ENCODE results near the gene CFAP61. TPM values are rescaled to one million over a fixed set of nuclear protein-coding genes. Genes with fewer than 3 reads are reported as not detected.
"Not testable (repeated sequence)": the region's sequence is repeated elsewhere in the genome, so short reads cannot be mapped to it uniquely, and the experiment has no call there.

CFAP61 gene
- total RNA-seq, 1 donor from 2014 or later = not detected

DNA sequence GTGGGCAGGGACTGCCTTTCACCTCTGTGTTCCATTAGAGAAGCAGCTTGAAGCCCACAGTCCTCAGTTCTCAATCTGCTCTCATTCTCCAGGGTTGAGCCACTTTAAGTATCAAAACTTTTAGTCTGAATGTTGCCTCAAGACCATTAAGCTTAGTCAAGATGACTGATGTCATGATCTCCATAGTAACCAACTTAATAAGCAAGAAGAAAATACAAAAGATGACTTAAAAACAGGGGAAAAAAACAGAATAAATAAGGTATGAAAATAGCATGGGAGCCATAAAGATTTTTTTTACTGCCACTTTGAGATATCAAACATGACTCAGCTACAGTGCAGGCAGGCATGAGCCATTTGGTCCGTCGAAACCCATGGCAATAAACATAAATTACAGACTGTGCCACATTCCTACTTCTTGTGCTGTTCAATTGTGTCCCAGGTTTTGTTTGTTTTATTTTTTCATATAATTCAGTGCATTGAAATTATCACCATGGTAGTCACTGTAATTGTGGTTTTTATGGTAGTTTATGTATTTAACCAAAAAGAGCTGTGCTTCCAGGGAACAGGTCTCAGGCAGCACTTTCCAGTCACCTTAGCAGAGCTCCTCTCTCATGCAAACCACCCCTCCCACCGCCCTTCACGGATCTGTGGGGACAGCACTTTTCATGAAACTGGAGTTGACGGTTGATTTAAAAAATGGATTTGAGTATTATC lies 159.1 kb downstream of the CFAP61 start:
- ATAC-seq = no peak

DNA sequence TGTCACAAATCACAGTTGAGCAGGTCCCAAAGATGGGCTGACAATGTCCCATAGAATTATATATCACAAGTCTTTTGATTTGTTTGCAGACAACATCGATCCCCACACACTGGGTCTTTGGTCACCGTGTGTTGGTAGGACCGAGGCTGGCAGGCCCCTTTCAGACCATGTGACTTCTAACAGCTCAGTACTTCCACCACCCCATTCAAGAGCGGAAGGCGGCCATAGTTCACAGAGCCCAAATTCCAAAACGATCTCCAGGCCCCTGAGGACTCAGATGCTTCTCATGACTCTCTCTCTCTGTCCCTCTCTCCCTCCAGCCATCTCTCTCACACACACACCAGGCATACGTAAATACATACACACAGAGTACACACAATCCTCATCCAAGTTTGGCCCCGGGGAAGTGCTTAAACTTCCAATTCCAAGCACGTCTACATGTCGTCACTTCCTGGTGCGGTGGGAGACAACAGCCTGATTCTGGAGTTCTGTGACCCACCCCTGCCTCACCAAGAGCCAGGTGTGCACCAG lies 159.7 kb downstream of the CFAP61 start:
- no peak for ATAC-seq

DNA sequence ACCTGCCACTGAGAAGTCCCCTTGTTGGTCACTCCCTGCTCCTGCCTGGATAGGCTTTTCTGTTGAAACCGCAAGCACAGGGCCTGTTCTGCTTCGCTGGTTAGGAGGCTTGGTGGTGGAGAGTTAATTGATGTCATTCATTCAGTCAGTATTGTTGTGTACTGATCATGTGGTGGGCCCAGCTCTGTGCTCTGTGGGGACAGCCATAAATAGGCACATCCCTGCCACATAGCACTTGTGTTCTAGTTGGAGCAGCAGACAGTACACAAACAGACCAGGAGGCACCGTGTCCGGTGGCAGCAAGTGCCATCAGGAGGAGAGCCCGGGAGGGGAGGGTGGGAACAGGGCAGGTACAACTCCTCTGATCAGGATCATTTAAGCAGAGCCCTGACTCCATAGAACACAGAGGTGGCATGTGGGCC lies 160.4 kb downstream of the CFAP61 start:
- ATAC-seq = no peak

DNA sequence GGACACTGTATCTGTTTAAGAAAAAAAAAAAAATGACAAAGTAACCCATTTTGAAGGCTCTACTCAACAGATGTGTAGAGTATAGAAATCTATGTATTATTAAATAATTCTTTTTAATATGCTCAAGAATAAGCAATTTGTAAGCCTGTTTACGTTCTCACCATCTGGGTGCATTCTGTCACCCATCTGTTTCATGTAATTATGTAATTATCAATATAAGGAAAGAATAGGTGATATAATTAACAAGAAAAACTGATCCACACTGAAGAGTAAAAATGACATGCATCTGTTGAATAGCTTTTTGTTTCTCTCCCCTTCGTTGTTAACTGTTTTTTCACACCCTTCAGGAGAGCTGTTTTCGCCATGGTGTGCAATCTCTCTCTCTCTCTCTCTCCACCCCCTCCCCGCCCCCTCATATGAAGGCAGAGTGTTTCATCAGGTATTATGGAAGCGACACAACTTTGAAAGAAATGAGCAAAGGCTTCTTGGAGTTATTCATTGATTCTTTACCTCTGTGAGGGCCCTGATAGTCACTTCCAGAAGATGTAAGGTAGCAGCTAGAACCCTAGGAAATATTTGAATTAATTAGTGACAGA lies 161.3 kb downstream of the CFAP61 start:
- no peak for ATAC-seq

DNA sequence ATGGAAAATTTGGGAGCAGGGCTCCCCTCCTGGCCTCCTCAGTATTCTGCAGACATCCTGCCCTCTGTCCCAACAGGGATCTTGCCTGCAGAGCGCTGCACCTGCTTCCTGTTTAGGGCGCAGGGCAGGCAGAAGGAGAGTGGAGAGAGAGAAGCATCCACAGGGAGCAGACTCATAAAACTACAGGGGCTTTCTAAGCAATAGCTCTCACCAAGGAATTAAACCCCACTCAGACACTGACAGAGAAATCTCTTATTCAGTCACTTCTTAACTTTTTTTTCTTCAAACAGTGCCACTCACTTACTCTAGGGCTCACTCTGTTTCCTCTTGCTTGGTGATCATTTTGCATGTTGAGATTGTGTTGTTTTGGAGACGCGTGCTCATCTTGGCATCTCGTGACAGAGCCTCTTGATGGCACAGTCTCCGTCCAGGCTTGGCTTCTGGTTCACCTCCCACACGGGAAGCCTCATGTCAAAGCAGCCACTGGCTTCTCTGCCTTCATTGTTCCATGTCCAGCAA lies 162.5 kb downstream of the CFAP61 start:
- ATAC-seq = no peak

DNA sequence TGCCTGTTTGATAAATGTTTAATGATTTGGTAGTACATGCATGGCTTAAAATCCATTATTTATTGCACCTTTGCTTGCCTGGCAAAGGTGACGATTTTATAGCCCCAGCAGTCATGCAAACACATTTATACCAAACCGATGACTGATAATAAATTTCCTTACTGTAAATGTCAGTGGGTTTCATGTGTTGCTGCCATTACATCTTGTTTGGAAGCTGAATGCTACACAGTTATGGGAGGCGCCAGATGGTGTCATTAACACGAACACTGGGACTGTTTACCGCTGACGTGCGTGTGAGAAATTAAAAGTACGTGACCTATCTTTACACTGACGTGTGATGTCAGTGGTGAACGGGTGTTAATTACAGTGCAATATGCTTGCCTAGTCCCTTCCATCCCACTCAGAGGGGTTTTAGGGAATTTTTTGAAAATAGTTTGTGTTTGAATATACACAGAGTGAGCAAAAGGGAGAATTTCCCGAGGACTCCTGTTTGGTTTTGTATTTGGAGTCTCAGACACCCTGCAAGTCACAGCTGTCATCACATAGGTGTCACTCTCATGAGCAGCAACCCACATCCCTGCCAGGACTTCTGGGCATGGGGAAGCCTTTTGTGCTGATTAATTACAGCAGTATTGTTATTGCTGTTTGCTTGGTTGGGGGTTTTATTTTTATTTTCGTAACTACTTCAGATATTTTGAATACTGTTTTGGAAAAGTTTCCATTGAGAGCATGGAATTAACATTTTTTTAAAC lies 163.8 kb downstream of the CFAP61 start:
- no peak for ATAC-seq

DNA sequence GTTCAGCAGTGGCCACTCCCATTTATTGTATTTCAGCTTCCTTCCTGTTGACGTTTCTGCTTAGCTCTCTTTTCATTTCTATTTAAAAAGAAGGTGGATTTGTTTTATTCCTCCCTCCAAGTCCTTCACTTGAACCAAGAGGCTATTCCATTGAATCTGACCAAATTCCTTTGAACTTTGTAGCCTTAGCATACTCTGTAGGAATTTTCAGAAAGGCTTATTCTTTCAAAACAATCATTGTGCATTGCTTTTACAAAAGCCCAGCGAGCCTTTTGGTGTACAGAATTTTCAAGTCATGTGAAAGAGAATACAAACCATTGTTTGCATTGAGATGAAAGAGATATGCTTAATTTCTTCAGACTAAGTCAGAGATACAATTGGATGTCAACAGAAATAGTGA lies 164.6 kb downstream of the CFAP61 start:
- no peak for ATAC-seq

DNA sequence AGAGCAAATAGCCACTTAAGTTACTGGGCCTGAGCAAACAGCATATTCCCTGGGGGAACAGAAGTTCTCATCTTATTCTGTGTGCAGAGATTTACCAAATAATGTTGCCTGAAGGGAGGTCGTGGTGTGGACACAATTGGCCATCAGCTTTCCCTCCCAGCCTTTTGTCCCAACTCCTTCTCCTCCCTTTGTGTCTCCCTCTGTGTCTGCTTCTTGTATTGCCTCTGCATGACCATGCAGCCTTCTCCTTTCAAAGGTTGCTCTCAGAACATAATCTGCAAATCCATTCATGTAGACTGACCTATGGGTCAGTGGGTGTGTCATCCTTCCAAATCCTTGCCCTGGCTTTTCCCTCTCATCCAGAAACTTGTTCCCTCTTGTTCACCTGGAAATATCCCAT lies 165.3 kb downstream of the CFAP61 start:
- no peak for ATAC-seq

DNA sequence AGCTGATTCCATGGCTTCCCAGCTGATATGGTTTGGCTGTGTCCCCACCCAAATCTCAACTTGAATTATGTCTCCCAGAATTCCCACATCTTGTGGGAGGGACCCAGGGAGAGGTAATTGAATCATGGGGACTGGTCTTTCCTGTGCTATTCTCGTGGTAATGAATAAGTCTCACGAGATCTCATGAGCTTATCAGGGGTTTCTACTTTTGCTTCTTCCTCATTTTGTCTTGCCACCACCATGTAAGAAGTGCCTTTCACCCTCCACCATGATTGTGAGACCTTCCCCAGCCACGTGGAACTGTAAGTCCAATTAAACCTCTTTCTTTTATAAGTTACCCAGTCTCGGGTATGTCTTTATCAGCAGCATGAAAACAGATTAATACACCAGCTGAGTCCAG lies 165.8 kb downstream of the CFAP61 start:
- not testable (repeated sequence) for ATAC-seq

DNA sequence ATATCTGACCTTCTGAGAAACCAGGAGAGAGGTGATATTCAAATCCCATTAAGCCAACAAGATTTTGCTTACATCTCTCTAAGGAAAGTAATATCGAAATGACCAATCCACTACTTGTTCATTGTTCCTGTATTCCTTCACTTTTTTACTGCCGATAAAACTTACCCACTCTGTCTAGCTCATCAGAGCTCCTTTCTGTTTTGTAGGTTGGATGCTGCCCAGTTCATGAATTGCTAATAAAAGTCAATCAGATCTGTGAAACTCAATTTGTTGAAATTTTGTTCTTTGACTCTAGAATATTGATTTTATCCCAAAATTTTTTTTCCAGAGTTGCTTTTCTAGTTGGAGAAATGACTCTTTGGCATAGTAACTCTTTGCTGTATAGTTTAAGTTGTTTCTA lies 166.7 kb downstream of the CFAP61 start:
- ATAC-seq = no peak

DNA sequence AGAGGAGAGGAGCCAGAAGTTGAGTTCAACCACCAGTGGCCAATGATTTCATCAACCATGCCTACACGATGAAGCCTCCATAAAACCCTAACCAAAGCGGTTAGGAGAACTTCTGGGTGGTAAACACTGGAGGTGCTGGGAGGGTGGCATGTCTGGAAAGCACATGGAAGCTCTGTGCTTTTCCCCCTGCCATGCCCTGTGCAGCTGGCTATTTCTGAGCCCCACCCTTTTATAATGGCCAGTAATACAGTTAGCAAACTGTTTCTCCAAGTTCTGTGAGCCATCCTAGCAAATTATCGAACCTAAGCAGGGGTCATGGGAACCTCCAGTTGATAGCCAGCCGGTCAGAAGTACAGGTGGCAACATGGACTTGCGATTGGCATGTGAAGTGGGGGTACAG lies 167.8 kb downstream of the CFAP61 start:
- ATAC-seq = no peak

DNA sequence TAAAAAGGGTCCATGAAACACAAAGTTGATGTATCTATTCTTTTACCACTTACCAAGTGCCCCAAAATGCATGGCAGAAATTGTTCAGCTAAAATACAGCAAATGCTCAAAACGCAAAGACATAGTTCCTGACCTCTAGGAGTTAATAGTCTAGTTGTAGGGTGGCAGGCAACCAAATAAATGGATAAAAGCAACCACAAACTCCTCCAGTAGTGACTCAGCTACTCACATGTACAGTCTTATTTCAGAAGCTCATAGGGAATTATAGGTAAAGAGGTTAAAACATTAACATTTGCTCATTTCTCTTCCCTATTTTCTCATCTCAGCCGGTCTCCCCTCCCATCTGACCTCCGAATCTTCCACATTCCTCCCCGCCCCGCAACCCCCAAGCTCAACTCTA lies 171.6 kb downstream of the CFAP61 start:
- no peak for ATAC-seq

DNA sequence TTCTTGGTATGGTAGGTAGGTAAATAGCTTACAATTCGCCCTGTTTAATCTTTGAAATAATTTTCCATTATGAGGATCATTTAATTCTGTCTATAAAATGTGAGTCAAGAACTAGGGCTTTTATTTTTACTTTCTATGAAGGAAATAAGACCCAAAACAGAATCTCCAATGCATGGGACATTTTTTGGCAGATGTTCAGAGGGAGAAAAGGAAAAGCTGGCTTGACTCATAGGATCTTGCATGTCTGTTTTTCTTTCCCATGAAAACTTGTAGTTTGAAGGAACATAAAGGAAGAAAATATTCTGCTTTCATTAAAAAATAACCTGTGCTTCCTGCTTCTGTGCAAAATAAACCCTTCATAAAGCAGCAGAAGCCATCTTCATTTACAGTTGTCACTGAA lies 172.5 kb downstream of the CFAP61 start:
- ATAC-seq = no peak

DNA sequence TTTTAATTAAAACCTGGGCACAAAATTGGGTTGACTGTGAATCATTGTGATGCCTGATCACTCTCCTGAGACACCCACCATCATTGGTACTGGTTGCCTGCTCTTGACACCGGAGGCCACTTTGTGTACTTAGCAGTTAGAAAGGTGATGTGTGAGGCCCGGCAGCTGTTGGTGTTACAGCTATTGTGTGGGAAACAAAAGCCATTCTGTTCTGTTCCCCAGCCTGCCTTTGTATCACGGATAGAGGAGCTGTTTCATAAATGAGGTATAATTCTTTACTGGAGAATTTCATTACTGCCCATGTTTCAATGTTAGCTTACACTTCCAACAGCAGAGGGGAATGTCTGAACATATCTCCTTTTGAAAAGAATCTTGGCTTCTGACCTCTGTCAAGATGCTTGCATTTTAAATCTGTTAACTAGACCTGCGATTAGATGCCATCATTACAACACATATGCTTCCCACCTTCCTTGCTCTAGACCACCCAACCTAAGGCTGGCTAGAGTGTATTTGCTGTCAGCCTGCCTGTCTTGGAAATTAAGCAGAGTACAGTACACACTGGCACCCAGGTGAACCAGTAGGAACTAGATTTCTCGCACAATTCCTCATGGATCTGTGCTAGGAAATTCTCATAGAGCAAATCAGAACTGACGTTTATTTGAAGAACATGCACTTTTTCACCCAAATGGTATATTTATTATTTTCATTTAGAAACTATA lies 173.2 kb downstream of the CFAP61 start:
- no peak for ATAC-seq

DNA sequence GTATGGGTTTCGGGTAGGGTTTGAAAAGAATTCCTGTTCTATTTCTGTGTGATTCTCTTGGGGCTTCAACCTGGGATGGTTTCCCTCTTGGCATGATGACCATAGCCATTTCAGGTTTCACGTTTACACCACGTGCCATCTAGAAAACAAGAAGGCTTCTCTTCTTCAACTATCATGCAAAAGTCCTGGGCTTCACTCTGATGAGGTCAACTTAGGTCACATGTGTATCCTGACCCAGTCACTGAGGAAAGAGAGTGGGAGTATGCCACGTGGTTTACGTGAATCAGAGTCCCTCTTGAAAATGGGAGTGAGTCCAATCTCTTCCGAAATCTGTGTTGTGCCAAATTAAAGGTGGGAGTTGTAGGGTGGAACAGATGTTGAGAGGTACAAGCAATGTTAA lies 174.2 kb downstream of the CFAP61 start:
- no peak for ATAC-seq

DNA sequence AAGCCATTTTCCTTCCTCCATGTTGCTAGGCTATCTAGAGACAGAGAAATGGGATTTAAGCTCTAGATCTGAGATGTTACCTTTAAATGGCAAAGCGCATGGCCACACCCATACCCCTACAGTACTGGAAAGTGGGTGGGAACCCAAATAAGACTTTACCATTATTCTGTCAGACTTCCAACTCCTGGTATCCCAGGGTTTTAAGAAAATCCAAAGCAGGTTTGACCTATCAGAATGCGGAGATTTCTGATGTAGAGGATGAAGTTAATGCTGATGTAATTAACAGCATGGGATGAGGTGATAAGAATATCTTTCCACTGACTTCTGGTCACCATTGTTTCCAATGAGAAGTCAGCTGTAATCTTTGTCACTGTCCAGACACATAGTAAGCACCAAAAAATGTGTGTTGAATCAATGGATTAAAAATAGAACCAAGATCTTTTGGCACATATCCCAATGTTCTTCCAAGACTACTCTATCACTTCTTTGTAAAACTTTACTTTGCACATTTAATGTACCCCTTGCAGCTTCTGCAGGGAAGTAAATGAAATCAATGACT lies 174.8 kb downstream of the CFAP61 start:
- ATAC-seq = no peak

DNA sequence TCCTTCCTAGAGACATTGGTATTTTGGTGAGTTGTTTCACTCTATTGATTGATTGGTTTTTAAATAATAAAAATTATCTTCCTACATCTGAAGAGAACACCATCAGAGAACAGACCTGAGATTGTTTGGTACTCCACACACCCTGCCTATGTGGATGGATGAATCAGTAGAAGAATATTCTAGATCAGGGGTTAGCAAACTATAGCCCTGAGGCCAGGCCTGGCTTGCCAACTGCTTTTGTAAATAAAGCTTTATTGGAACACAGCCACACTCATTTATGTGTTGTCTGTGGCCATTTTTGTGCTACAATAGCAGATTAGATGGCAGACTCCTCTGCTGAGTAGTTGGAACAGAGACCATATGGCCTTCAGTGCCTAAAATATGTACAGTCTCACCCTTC lies 176.0 kb downstream of the CFAP61 start:
- no peak for ATAC-seq

DNA sequence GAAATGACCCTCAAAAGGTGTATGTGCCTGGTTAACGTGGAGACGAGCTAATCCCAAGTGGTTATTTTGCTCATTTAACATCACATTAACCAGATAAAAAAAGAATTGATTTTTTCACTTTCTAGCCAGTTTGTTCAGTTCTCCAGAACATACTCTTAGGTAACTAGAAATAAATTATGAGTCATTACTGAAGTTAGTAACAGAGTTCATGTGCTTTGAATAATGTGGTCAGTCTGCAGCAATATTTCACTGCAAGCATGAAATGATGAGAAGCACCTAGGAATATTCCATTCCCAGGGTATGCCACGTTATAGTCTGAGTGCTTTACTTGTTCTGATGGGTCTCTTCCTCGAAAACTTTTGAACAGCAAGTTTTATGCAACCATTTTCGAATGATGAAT lies 177.3 kb downstream of the CFAP61 start:
- no peak for ATAC-seq

DNA sequence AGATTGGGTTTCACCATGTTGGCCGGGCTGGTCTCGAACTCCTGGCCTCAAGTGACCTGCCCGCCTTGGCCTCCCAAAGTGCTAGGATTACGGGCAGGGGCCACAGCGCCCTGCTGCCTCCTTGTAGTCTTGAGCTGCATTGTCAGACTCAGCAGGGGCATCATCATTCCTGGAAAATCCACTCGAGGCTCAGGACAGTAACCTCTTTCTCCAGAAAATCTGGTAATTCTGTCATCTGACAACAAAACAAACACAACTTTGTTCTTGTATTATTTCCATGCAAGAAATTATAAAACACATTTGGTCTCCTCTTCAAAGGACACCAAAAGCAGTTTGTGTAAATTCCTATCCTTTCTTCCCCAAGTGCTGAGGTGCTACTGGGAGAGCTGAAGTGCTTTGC lies 178.4 kb downstream of the CFAP61 start:
- no peak for ATAC-seq

DNA sequence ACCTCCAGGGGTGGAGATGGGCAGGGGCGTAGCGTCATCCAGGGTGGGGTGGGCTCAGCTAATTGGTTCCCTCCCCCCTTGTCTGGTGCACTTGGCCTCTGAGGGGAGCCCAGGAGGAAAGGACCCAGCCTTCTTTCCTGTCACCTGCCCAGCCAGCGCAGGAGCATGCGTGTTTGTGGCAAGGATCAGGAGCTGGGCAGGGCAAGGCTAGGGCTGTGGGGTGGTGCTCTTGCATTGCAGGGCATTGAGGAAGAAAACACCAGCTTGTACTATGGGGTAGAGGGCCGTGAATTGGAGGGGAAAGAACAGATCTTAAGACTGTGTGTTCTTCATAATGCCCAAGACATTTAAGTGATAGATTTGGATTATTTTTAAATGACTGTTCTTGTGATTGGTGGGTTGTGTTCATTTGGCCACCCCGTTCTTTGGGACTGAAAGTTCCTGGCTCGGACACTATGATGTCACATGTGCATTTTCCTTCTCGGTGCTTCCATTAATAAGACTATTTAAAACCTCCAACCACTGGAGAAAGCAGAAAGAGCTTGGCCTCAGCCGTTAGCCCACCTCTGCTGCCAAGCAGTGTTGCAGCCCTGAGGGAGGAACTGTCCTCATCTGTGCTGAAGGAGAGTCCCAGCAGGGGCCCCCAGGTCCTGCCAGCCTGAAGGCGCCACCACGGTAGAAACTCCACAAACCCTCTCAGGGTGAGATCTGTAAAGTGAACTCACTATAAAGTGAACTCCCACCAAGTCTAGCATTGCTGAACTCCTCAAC lies 179.4 kb downstream of the CFAP61 start:
- ATAC-seq = no peak

DNA sequence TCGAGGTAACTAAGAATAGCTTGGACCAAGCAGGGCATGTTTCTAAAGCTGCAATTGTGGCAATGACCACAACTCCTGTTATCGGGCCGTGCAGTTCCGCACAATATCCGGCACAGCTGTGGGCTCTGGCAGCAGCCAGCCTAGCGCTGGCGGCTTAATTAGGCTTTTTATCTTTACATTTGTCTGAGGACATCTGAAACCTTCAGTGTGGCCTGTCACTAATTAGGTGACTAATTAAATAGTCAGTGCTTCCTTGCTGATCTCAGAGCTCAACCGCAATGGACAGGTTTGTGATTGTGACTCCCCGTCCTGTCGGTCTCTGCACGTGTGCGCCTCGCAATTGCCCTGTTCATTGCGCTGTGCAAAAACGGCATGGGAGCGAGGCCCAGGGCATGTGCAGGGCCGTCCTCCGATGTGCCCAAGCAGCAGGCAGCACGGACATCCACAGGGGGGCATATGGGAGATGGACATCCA lies 180.7 kb downstream of the CFAP61 start:
- no peak for ATAC-seq

DNA sequence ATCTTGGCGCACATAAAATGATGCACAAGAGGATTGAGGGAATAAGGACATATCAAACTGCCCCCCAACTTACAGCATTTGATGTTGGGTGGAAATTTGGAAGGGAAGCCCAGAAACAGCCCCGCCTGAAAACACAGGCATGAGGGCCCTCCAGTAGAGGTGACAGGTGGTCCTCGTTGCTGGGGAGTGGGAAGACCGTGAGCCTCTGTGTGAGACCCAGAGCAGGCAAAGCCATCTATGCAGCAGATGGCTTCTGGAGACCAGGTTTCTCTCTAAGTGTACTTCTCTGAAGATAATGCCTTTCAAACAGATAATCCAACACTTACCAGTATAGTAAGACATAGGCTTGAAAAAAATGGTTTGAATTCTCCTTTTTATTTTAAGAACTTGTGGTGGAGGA lies 183.3 kb downstream of the CFAP61 start:
- ATAC-seq = no peak
